D721Med (cell line): ENCODE measurements around the gene TTLL5.

Experiments used
- DNase-seq: peaks from one replicate; pipeline ENCODE4 v3.0.0; 2011; ENCODE audit warnings: low spot score; ENCODE audit not compliant: insufficient read length
- FAIRE-seq: peaks from 2 replicates; lab custom pipeline; 2011; peaks lifted over from hg19 to GRCh38; lab: Jason Lieb, UNC
- TF ChIP-seq, protein P1 (sequence below): IDR thresholded peaks from 2 replicates; pipeline ENCODE4 v1.5.1; 2012; ENCODE audit warnings: mild to moderate bottlenecking, control low read depth; ENCODE audit not compliant: insufficient read depth; ENCODE audit errors: missing control alignments

Gene TTLL5

DNA sequence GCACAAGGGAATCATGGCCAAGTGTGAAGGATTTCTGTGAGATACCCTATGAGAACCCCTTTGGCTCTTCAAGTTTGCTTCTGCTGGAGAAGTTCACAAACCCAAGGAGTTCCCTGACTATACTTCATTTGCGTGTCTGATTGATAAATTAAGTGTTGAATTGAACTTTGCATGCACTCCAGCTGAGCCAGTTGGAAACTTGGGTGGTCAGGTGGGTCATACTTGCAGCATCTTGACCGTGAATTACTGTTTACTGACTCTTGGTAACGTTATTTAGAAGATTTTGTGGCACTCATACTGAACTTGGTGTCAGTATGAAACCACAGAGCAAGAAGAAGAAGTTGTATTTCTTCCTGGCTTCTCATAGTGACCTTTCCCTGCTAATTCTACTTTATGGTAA lies 243.3 kb downstream of the TTLL5 start:
- no peak for DNase-seq
- FAIRE-seq: no peak
- TF ChIP-seq, protein P1, sequence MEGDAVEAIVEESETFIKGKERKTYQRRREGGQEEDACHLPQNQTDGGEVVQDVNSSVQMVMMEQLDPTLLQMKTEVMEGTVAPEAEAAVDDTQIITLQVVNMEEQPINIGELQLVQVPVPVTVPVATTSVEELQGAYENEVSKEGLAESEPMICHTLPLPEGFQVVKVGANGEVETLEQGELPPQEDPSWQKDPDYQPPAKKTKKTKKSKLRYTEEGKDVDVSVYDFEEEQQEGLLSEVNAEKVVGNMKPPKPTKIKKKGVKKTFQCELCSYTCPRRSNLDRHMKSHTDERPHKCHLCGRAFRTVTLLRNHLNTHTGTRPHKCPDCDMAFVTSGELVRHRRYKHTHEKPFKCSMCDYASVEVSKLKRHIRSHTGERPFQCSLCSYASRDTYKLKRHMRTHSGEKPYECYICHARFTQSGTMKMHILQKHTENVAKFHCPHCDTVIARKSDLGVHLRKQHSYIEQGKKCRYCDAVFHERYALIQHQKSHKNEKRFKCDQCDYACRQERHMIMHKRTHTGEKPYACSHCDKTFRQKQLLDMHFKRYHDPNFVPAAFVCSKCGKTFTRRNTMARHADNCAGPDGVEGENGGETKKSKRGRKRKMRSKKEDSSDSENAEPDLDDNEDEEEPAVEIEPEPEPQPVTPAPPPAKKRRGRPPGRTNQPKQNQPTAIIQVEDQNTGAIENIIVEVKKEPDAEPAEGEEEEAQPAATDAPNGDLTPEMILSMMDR: no peak

DNA sequence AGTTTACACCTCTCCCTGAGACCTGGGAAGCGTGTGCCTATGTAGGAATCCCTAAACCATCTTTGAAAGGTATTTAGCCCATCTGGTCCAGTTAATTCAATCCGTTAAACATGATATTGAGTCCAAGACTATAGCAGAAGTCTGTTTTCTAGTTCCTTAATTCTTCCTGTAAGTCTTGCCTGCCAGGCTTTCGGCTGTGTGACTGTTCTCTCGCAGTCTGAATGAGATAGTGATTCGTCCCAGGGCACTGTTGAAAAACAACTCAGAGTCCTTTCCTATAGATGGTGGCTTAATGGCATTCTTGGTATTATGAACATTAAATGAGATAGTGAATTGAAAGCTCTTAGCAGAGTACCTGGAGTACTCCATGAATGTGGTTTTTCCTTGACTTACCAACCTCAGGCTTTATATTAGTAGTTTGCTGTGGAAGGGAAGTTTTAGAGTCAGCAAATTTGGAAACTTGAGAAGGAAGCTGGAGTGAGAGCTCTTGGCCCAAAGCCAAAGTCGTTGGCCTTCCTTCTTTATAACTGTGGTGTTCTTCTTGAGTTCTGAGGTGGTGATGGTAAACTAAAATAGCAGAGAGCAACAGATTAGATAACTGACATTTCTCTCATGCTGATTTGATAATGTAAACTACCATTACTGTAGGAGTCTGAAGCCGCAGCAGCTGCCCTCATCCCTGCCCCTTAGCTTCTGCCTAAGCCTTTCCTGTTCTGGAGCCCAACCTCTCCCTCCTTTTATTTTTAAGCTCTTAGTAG lies 244.3 kb downstream of the TTLL5 start:
- TF ChIP-seq, protein P1: no peak
- DNase-seq (no peak), FAIRE-seq (no peak)

DNA sequence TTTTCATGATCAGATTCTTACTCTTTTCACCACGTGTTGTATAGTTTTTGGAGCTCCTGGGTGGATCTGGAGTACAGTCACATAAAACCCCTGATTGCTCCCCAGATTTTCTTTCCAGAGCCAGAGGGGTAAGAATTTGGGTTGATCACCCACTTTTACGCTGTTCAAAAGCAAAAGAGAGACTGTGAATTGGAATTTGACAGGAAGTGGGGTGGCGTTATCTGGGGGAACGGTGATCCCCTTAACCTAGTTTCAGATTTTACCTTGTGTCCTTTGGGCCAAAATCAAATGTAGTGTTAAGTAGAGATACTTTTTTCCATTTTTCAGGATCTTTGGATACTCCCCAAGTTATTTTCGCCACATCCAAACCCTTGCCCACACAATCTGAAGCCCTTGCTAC lies 245.2 kb downstream of the TTLL5 start:
- FAIRE-seq: no peak

DNA sequence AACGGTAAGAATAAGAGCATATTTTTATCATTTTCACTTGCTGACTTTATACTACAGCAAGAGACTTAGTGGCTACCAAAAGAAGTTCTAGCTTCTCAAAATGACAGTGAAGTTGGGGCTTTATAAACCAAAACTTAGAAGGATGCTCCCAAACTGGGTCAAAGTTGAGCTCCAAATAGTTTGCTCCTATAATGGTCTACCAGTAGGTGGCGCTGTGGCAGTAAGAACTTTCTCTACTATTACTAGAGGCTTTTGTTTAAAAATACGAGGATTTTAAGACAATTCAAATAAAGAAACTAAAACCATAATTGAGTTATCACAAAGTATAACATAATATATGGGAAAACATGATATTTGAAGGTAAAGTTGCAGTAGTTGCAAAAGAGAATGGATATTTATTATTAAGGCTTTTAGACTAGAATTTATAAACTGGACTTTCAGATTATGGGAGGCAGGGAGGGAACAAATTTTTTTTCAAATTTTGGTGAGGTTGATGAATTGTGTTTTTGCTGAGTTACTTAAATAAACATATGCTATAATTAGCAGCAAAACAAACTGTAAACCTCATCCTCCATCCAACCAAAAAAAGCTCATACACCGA lies 245.7 kb downstream of the TTLL5 start:
- FAIRE-seq (peak; percentile 78), DNase-seq (no peak)
- TF ChIP-seq, protein P1: peak; percentile 73

More for the DNA sequence above, 245.2 kb downstream of the TTLL5 start:
- TF ChIP-seq, protein P1: no peak
- DNase-seq: no peak

DNA sequence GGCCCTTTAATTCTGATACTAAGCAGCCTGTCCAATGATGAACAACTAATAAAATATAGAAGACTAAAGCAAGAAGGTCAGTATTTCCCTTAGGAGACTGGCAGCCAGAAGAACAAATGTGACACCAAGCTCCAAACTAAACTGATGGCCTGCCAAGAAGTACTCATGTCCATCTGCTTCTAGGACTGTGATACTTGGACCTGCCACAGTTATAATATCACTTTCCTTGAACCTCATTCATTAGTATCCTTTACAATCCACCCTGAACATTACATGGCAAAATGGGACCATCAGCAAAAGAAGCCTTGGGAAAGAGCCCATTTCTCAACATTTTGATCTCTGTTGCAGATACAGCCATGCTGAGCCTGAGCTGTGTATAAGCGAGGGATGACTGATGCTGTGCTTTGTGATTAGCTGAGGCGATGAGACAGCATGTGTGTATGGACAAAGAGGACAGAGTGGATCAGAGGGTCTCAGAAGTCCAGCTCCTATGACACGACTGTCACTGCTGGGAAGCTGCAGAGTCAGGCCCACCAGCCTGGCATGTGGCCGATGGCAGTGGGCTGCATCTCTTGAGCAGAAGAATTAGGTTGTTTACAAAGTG lies 246.8 kb downstream of the TTLL5 start:
- TF ChIP-seq, protein P1: no peak
- peak; percentile 32 for FAIRE-seq
- DNase-seq: no peak

DNA sequence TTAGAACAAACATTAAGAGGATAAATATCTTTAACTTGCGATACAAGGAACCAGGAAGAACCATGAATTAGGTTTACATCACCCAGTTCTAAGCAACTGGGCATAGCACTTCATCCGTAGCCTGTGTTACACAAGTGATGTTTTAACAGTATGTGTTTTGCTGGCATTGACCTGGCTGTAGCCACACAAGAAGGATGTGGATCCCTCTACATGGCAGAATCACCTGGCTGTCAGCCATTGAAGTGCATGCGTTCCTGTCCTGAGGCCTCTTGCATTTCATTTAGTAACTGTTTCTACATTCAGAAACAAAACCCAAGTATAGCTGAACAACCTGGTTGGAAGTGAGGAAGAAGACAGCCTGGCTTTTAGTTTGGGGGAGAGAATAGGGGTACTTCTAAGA lies 248.6 kb downstream of the TTLL5 start:
- FAIRE-seq (no peak), DNase-seq (no peak)
- TF ChIP-seq, protein P1: no peak
